Upper lobe of left lung (tissue), 4 donors: ENCODE results near the gene PCYT2.

ENCODE experiments used
- CTCF ChIP-seq, 6 experiments: fragments of 450-650 bp in 4 of 6; fragments of 200-600 bp in 2 of 6; sonication (generic) in 2 of 6; IDR thresholded peaks; one replicate each; pipeline ENCODE4 v1.5.1; 2016 to 2019; ENCODE audit warnings: antibody characterized with exemption in 6 of 6
- EP300 ChIP-seq, 4 donors: sonication (generic); formaldehyde crosslinking; IDR thresholded peaks; one replicate each; pipeline ENCODE4 v1.5.1; 2017; ENCODE audit warnings: antibody characterized with exemption in 4 of 4, control low read depth in 2 of 4
- POLR2AphosphoS5 ChIP-seq, 2 donors: sonication (generic); formaldehyde crosslinking; IDR thresholded peaks; one replicate each; pipeline ENCODE4 v1.5.1; 2017; ENCODE audit warnings: antibody characterized with exemption in 2 of 2

GRCh38 chr17:81884968-81885367 is 26.2 kb downstream of the PCYT2 start:
- no peak for TF ChIP-seq EP300 (IDR thresholded peaks at IDR 0.05)
- no peak for TF ChIP-seq CTCF (IDR thresholded peaks at IDR 0.05)
- TF ChIP-seq POLR2AphosphoS5 (IDR thresholded peaks at IDR 0.05), result no peak
